Endometrial microvascular endothelial cells (primary cell): ENCODE measurements around the gene METTL2B. TPM values are rescaled to one million over a fixed set of nuclear protein-coding genes. Genes with fewer than 3 reads are reported as not detected.
"Not testable (repeated sequence)": the region's sequence is repeated elsewhere in the genome, so short reads cannot be mapped to it uniquely, and the experiment has no call there.

ENCODE experiments used
- in situ Hi-C: cut with HindIII; loops from 2 replicates; pipeline ENCODE4 v1.10.0; 2017; ENCODE audit warnings: low sequenced_read_pairs, low pct_unique_long_range_greater_than_20kb; ENCODE audit errors: inconsistent ontology term
- total RNA-seq: library from RNA; depleted of rRNA; stranded (reverse); fragments of >200 nt; gene quantifications from one replicate; pipeline ENCODE4 v1.2.3, GENCODE V29; 2015; ENCODE audit errors: inconsistent ontology term

Gene METTL2B
- total RNA-seq, result 24.7 TPM

- in situ Hi-C loops, result not testable (repeated sequence)
Measured at GRCh38 chr7:128476402-128477335, at the start of gene METTL2B. Gene METTL2B, plus strand, starts transcription at chr7:128476748. Its CDS starts 18 bp downstream, at chr7:128476766.

- in situ Hi-C loops, result no loop called here
Measured at GRCh38 chr7:128427289-128427891, 49.2 kb upstream of the METTL2B start.

- in situ Hi-C loops, result no loop called here
Measured at GRCh38 chr7:128430207-128430606, 46.3 kb upstream of the METTL2B start.

GRCh38 chr7:128431221-128431620 is 45.3 kb upstream of the METTL2B start:
- in situ Hi-C loops, result no loop called here

- in situ Hi-C loops, result no loop called here
Measured at GRCh38 chr7:128431754-128432153, 44.8 kb upstream of the METTL2B start.

- in situ Hi-C loops, result no loop called here
Measured at GRCh38 chr7:128434413-128435326, 41.9 kb upstream of the METTL2B start.

GRCh38 chr7:128435327-128435686 is 41.2 kb upstream of the METTL2B start:
- in situ Hi-C loops, result no loop called here

GRCh38 chr7:128437426-128438332 is 38.9 kb upstream of the METTL2B start:
- in situ Hi-C loops, result no loop called here

- in situ Hi-C loops, result no loop called here
Measured at GRCh38 chr7:128442356-128442755, 34.2 kb upstream of the METTL2B start.

GRCh38 chr7:128443831-128444600 is 32.5 kb upstream of the METTL2B start:
- in situ Hi-C loops, result no loop called here

- in situ Hi-C loops, result no loop called here
Measured at GRCh38 chr7:128446306-128446705, 30.2 kb upstream of the METTL2B start.

GRCh38 chr7:128447941-128448564 is 28.5 kb upstream of the METTL2B start:
- in situ Hi-C loops, result no loop called here

GRCh38 chr7:128448751-128449302 is 27.7 kb upstream of the METTL2B start:
- in situ Hi-C loops, result no loop called here

GRCh38 chr7:128450409-128450808 is 26.1 kb upstream of the METTL2B start:
- in situ Hi-C loops, result no loop called here

- in situ Hi-C loops, result no loop called here
Measured at GRCh38 chr7:128450913-128451312, 25.6 kb upstream of the METTL2B start.

- in situ Hi-C loops, result no loop called here
Measured at GRCh38 chr7:128452552-128452951, 24.0 kb upstream of the METTL2B start.
